Sigmoid colon (tissue), 7 donors: ENCODE measurements around the gene BCL2L1. TPM values are rescaled to one million over a fixed set of nuclear protein-coding genes. Genes with fewer than 3 reads are reported as not detected.

Experiments
- DNase-seq: peaks from one replicate; pipeline ENCODE4 v3.0.0-alpha.2; 2019
- H3K27ac ChIP-seq, 4 donors: fragments of 200-600 bp; sonication (generic); one replicate each; pipeline ENCODE4 v1.5.1; 2016 to 2019; ENCODE audit warnings: mild to moderate bottlenecking in 1 of 4
- H3K27me3 ChIP-seq, 3 donors: fragments of 200-600 bp; sonication (generic); one replicate each; pipeline ENCODE4 v1.5.1; 2019; ENCODE audit warnings: mild to moderate bottlenecking in 1 of 3
- H3K36me3 ChIP-seq, 4 donors: fragments of 200-600 bp; sonication (generic); one replicate each; pipeline ENCODE4 v1.5.1; 2016 to 2019
- H3K4me1 ChIP-seq, 4 donors: fragments of 200-600 bp; sonication (generic); one replicate each; pipeline ENCODE4 v1.5.1; 2017 to 2019
- H3K4me3 ChIP-seq, 4 donors: fragments of 200-600 bp; sonication (generic); one replicate each; pipeline ENCODE4 v1.5.1; 2017 to 2019; ENCODE audit warnings: mild to moderate bottlenecking in 2 of 4, moderate library complexity in 1 of 4
- H3K9me3 ChIP-seq, 4 donors: fragments of 200-600 bp in 3 of 4; sonication (generic) in 3 of 4; one replicate each; pipeline versions ENCODE4 v1.5.1 to v1.6.1; 2013 to 2019
- CTCF ChIP-seq, 4 experiments: fragments of 450-650 bp in 3 of 4; fragments of 200-600 bp in 1 of 4; IDR thresholded peaks; one replicate each; pipeline ENCODE4 v1.5.1; 2016 to 2019; ENCODE audit warnings: antibody characterized with exemption in 4 of 4, mild to moderate bottlenecking in 3 of 4, moderate library complexity in 2 of 4
- EP300 ChIP-seq, 4 donors: sonication (generic); formaldehyde crosslinking; IDR thresholded peaks; one replicate each; pipeline ENCODE4 v1.6.1; 2017; ENCODE audit warnings: antibody characterized with exemption in 4 of 4
- POLR2A ChIP-seq, 2 donors: fragments of 450-650 bp; IDR thresholded peaks; one replicate each; pipeline ENCODE4 v1.6.1; 2016; ENCODE audit warnings: antibody characterized with exemption in 2 of 2, mild to moderate bottlenecking in 2 of 2, moderate library complexity in 2 of 2
- POLR2AphosphoS5 ChIP-seq, 4 donors: sonication (generic); formaldehyde crosslinking; IDR thresholded peaks; one replicate each; pipeline ENCODE4 v1.6.1; 2017; ENCODE audit warnings: antibody characterized with exemption in 4 of 4
- WGBS, 2 donors: extraction: QIAGEN DNeasy Blood & Tissue Kit; methylation state at CpG; one replicate each; pipeline ENCODE4 v1.1.7; 2013; 5-methylcytosine and 5-hydroxymethylcytosine counted together
- intact Hi-C: fragments of 100-400 bp; cut with DNase I; formaldehyde crosslinking; loops from one replicate; pipeline ENCODE4 v1.15.1; 2023
- polyA plus RNA-seq, 3 donors: library from polyadenylated mRNA; stranded (reverse); fragments of 200-250 nt; gene quantifications; one replicate each; pipeline ENCODE4 v1.2.3, GENCODE V29; 2013
- total RNA-seq, 4 donors: library from RNA; depleted of rRNA; stranded (reverse); fragments of >200 nt; gene quantifications; one replicate each; pipeline ENCODE4 v1.1.0, GENCODE V29; 2016
- donor health status: healthy with polysubstance abuse.
- donor health status: Bipolar disorder and iron deficiency.
- donor health status: healthy.

Gene BCL2L1
- total and polyA plus RNA-seq, 7 donors, result 53.2 to 94.8 (median 71.3) TPM

- Histone ChIP-seq H3K36me3 (peaks cover 0 to 27% (median 0%) of the 10 kb centered on the region in 4 donors), H3K27ac (peak overlapping the region; percentile 92 to 100 (median 98)), H3K4me3 (peak overlapping the region; percentile 59 to 83 (median 78)), H3K9me3 (no peaks in the 10 kb centered on the region), H3K4me1 (peaks cover 0 to 54% (median 52%) of the 10 kb centered on the region in 4 donors), H3K27me3 (no peaks in the 10 kb centered on the region)
- TF ChIP-seq POLR2AphosphoS5 (IDR thresholded peaks at IDR 0.05) (no peak), POLR2A (IDR thresholded peaks at IDR 0.05) (peak in 1 of 2 donors; percentile 13)
- intact Hi-C loops, result loop anchor here (5.0 kb wide), 1 partner anchor 149 kb away; no protein-coding TSS in a partner anchor
- DNase-seq, result no peak
- WGBS, 2 donors, result 23 to 57% methylated on average over 22 of the region's 22 CpGs
Measured at GRCh38 chr20:31721408-31722256, 1.0 kb downstream of the BCL2L1 start.

- 6 to 20% methylated on average over 7 of the region's 7 CpGs for WGBS, 2 donors
- Histone ChIP-seq H3K4me1 (peaks cover 0 to 63% (median 57%) of the 10 kb centered on the region in 4 donors), H3K9me3 (no peaks in the 10 kb centered on the region), H3K4me3 (peak overlapping the region; percentile 59 to 83 (median 78)), H3K27me3 (no peaks in the 10 kb centered on the region), H3K36me3 (peaks cover 0 to 27% (median 0%) of the 10 kb centered on the region in 4 donors), H3K27ac (peak overlapping the region; percentile 92 to 100 (median 98))
- intact Hi-C loops, result loop anchor here (5.0 kb wide), 1 partner anchor 148 kb away; no protein-coding TSS in a partner anchor
- no peak for DNase-seq
- TF ChIP-seq CTCF (IDR thresholded peaks at IDR 0.05), result no peak
Measured at GRCh38 chr20:31720486-31721407, 1.9 kb downstream of the BCL2L1 start.

- Histone ChIP-seq H3K4me3 (peak overlapping the region in 3 of 4 donors; percentile 59 to 83 (median 80)), H3K4me1 (peaks cover 0 to 65% (median 58%) of the 10 kb centered on the region in 4 donors), H3K27ac (peak overlapping the region; percentile 92 to 100 (median 98)), H3K27me3 (no peaks in the 10 kb centered on the region), H3K9me3 (no peaks in the 10 kb centered on the region), H3K36me3 (peaks cover 0 to 27% (median 0%) of the 10 kb centered on the region in 4 donors)
- intact Hi-C loops, result loop anchor here (5.0 kb wide), 1 partner anchor 148 kb away; no protein-coding TSS in a partner anchor
- 14 to 32% methylated on average over 2 of the region's 2 CpGs for WGBS, 2 donors
- TF ChIP-seq POLR2AphosphoS5 (IDR thresholded peaks at IDR 0.05) (no peak), POLR2A (IDR thresholded peaks at IDR 0.05) (no peak), EP300 (IDR thresholded peaks at IDR 0.05) (no peak), CTCF (IDR thresholded peaks at IDR 0.05) (no peak)
- DNase-seq, result no peak
Measured at GRCh38 chr20:31719644-31720485, 2.8 kb downstream of the BCL2L1 start.

GRCh38 chr20:31718952-31719643, 3.6 kb downstream of the BCL2L1 start:
- H3K9me3 ChIP-seq, result no peaks in the 10 kb centered on the region
- no peaks in the 10 kb centered on the region for H3K27me3 ChIP-seq
- intact Hi-C loops, result no loop called here
- peaks cover 0 to 28% (median 1%) of the 10 kb centered on the region in 4 donors for H3K36me3 ChIP-seq
- no peak for TF ChIP-seq CTCF (IDR thresholded peaks at IDR 0.05)
- no peak for TF ChIP-seq POLR2AphosphoS5 (IDR thresholded peaks at IDR 0.05)
- no peak for TF ChIP-seq POLR2A (IDR thresholded peaks at IDR 0.05)
- no peak for TF ChIP-seq EP300 (IDR thresholded peaks at IDR 0.05)
- peak overlapping the region in 2 of 4 donors; percentile 80 to 83 for H3K4me3 ChIP-seq
- no peak for DNase-seq
- whole genome bisulfite sequencing, 2 donors, result 37 to 47% methylated on average over 6 of the region's 6 CpGs
- peaks cover 0 to 69% (median 64%) of the 10 kb centered on the region in 4 donors for H3K4me1 ChIP-seq
- peak overlapping the region; percentile 92 to 100 (median 98) for H3K27ac ChIP-seq
